ENCODE data around the gene CCM2.

CCM2 gene

DNA sequence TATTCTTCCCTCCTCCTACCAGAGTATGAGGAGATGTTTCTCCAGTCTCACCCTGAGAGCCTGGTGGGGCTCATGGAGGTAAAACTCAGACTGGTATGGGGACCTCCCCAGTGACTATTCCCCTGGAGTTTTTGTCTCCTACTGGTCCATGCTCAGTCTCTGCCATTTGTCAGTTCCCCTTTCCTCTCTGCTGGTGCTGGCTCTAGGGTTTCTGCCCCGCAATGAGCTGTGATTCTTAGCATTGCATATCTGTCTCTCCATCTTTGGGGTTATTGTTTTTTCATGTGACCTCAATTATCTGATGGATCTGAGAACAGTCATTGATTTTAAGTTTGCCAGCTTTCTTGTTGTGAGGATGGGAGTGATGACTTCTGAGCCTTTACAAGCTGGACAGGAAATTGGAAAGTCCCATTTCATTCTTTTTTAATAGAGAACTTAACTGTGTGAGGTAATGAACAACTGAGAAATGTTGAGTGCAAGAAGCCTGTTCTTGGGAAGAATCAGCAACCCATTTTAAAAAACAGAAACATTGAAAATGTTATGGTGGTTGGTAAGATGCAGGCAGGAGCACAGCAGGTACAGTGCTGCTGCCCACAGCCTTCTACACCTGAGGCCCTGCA, 61.9 kb downstream of the CCM2 start:
- Mint-ChIP-seq H3K27ac (peak overlapping the region; percentile 73), H3K36me3 (ENCODE audit: low read depth) (peaks cover 75% of the 10 kb centered on the region), H3K9me3 (no peaks in the 10 kb centered on the region), H3K4me1 (ENCODE audit: low read depth) (peaks cover 65% of the 10 kb centered on the region), H3K4me3 (no peak overlapping the region), H3K27me3 (no peaks in the 10 kb centered on the region)
- no peak for DNase-seq

DNA sequence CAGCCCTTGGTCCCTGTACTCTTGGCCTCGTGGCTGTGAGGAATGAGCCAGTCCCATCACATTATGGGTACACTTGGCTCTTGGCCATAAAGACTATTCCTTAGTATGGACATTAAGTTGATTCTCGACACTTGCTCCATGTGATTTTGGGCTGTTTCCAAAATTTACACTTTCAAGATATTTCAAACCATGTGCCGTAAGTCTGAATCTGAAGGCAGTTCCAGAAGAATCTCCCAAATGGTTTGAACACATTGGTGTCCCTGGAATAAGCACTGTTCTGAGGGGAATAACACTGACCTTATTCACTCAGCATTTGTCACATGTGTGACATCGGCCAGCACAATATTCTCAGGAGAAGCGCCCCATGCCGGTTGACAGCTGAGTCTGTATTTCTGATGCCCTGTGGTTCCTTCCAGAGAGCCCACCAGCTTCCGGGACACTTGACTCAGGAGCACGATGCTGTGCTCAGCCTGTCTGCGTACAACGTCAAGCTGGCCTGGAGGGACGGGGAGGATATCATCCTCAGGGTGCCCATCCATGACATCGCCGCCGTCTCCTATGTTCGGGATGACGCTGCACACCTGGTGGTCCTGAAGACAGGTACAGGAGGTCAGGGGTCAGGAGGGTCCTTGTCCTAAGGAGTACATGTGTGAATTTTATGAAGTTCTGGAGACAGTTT, 64.2 kb downstream of the CCM2 start:
- Mint-ChIP-seq H3K27me3 (no peaks in the 10 kb centered on the region), H3K4me1 (ENCODE audit: low read depth) (peaks cover 52% of the 10 kb centered on the region), H3K27ac (peak overlapping the region; percentile 75), H3K9me3 (no peaks in the 10 kb centered on the region), H3K4me3 (no peak overlapping the region), H3K36me3 (ENCODE audit: low read depth) (peaks cover 79% of the 10 kb centered on the region)
- DNase-seq = peak; percentile 15

DNA sequence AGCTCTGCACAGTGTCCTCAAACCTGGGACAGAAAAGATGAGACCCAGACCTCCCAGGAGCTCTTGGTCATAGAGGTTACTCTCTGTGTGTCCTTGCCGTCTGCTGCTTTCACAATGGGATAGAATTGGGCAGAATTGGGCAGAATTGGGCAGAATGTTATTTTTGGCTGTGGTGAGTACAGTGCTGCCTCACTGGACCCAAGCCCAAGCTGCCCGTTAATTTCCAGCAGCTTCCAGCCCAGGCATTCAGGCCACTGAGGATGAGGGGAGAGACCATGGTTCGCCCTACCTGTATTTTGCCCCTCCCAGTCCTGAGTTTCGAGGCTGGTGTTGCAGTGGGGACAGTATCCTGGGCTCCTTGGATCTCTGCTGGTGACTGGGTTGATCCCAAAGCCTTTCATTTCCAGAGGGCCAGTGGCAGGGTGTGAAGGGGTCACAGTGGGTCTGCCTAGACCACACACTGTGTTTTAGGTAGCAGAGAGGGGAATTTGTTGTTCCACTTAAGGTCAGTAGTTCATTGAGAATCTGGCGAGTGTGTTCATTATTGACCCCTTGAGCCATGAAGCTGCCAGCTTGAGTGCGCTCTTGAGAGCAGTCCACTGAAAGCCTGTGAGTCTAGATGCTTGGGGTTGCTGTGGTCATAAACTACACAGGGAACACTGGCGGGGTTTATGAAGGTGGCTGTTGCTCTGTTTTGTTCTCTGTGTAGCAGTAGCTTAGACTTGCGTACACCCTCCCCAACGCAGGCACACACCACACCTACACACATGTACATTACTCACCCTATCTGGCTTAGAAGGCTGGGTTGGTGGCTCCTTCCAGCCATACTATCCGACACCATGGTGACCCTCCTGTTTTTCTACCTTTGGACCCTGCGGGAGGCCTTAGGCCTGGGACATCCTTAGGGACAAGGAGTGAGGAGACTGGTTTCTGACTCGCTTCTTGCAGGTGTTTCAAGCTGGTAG, 65.3 kb downstream of the CCM2 start:
- Mint-ChIP-seq H3K27ac (peak overlapping the region; percentile 75), H3K36me3 (ENCODE audit: low read depth) (peaks cover 86% of the 10 kb centered on the region)

DNA sequence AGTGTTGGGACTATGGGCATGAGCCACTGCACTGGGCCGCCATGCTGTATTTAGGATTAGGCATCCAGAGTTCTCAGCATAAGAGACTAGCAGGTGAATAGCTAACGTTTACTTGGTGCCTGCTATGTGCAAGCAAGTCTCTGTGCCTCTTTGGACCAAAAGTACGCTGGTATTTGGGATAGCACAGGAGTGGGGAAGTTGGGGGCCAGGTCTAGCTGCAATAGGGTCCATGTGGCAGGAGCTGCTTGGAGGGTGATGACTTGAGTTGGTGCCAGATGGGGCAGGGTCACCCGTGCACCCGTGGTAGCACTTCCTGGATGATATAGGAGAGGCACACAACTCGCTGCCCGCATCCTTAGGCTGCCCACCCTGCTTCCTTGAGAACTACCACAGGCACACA, 66.4 kb downstream of the CCM2 start:
- H3K27me3 Mint-ChIP-seq = no peaks in the 10 kb centered on the region
- no peaks in the 10 kb centered on the region for H3K9me3 Mint-ChIP-seq
- DNase-seq = peak; percentile 22
- H3K4me3 Mint-ChIP-seq = no peak overlapping the region
- peaks cover 87% of the 10 kb centered on the region for H3K36me3 Mint-ChIP-seq (ENCODE audit: low read depth)
- peak overlapping the region; percentile 73 for H3K27ac Mint-ChIP-seq
- H3K4me1 Mint-ChIP-seq (ENCODE audit: low read depth) = peaks cover 35% of the 10 kb centered on the region

More for the DNA sequence above, 65.3 kb downstream of the CCM2 start:
- peaks cover 44% of the 10 kb centered on the region for H3K4me1 Mint-ChIP-seq (ENCODE audit: low read depth)
- peak; percentile 29 for DNase-seq
- H3K27me3 Mint-ChIP-seq = no peaks in the 10 kb centered on the region
- H3K4me3 Mint-ChIP-seq = no peak overlapping the region
- no peaks in the 10 kb centered on the region for H3K9me3 Mint-ChIP-seq

DNA sequence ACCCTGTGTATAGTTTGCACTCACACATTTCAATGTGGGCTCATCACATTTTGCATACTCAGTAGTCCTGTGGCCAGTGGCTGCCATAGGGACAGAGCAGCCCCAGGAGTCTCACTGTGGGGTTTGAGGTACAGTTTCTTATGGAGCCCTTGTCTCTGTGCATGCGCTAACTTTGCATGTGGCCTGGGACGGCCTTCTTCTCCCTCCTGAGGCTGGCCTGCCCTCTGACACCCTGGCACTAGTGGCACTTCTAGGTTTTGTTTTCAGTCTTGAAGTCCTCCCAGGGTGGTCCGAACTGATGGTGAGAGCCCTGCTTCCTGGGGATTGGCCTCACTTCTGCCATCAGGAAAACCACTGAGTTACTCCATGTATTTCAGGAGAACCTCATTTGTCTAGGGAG, 67.6 kb downstream of the CCM2 start:
- DNase-seq = peak; percentile 18

DNA sequence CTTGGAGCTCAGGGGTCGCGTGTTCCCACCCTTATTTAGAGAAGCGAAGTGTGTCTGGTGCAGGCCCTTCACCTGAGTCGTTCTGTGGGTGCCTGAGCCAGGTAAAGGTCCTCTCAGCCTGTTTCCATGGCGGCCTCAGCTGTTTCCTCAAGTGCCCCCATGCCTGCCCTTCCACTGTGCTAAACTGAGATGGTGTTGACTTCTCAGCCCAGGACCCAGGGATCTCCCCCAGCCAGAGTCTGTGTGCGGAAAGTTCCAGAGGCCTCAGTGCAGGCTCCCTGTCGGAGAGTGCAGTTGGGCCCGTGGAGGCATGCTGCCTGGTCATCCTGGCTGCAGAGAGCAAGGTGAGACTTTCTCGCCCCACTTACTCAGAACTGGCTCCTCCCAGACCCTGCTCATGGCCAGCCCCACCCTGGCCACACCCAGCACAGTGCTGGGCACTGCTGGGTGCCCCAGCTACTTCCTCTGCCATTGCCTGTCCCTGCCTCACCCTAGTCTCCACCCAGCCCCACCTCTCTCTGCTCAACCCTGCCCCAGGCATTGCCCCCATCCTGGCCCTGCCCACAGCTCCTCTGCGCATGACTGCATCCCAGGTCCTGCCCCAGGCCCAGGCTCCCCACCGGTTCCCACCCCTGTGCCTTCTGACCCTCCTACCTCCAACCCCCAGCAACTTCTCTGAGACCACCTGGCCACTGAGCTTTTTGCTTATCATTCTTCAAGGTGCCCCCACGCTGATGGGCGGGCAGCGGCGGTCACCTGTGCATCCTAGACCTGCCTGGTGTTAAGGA, 68.4 kb downstream of the CCM2 start:
- DNase-seq = peak; percentile 24
- no peaks in the 10 kb centered on the region for H3K27me3 Mint-ChIP-seq
- H3K4me1 Mint-ChIP-seq (ENCODE audit: low read depth) = peaks cover 24% of the 10 kb centered on the region
- H3K4me3 Mint-ChIP-seq = no peak overlapping the region
- H3K36me3 Mint-ChIP-seq (ENCODE audit: low read depth) = peaks cover 88% of the 10 kb centered on the region
- peak overlapping the region; percentile 69 for H3K27ac Mint-ChIP-seq
- H3K9me3 Mint-ChIP-seq = no peaks in the 10 kb centered on the region

More for the DNA sequence above, 67.6 kb downstream of the CCM2 start:
- Mint-ChIP-seq H3K4me3 (no peak overlapping the region), H3K9me3 (no peaks in the 10 kb centered on the region), H3K4me1 (ENCODE audit: low read depth) (peaks cover 26% of the 10 kb centered on the region), H3K36me3 (ENCODE audit: low read depth) (peaks cover 87% of the 10 kb centered on the region), H3K27me3 (no peaks in the 10 kb centered on the region), H3K27ac (no peak overlapping the region)

DNA sequence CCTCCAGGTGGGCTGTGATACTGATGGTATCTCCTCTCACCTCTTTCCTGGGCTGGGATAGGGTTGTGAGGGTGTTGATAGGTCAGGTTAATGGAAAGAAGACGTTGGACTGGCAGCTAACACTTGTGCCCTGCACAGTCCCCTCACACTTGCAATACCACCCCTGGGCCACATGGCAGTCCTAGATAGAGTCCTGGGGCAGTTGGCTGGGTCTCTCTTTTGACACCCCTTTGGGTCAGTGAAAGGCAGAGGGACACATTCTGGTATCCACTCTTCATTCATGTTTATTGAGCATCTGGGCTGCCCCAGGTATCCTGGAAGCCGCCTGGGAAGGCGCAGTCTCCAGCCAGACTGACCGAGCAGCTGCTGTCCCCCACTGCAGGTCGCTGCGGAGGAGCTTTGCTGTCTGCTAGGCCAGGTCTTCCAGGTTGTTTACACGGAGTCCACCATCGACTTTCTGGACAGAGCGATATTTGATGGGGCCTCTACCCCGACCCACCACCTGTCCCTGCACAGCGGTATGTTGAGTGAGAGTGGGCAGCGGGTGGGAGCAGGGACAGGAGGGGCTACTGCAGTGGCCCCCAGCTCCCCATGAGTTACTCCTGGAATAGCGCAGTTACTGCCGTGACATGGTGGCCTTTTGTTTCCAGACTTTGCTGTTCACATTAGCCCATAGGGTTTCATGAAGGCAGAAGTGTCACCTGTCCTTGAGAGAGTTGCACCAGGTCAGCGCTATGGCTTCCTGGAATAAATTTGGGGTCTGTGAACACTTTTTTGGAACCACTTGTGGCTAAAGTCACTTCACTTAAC, 69.6 kb downstream of the CCM2 start:
- Mint-ChIP-seq H3K27ac (peak overlapping the region; percentile 79), H3K36me3 (ENCODE audit: low read depth) (peaks cover 88% of the 10 kb centered on the region), H3K27me3 (no peaks in the 10 kb centered on the region), H3K4me1 (ENCODE audit: low read depth) (peaks cover 16% of the 10 kb centered on the region), H3K9me3 (no peaks in the 10 kb centered on the region), H3K4me3 (no peak overlapping the region)
- peak; percentile 25 for DNase-seq

DNA sequence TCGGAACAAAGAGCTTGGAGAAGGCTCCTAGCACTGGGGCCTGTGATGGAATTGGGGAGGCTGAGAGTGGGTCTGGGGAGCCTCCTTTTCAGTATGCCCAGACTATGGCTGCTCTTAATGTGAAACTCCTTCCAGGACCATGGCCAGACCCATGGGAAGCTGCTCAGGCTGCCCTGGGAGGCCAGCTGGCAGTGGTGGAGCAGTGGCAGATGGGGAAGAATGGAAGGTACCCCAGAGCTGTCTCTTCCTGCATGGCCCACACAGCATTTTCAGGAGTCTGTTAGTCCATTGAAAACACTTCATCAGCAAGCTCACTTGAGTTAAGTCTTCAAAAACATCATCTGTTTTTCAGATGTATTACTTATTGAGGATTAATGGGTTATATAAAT, 70.2 kb downstream of the CCM2 start:
- no peak overlapping the region for H3K4me3 Mint-ChIP-seq
- H3K4me1 Mint-ChIP-seq (ENCODE audit: low read depth) = peaks cover 12% of the 10 kb centered on the region
- no peaks in the 10 kb centered on the region for H3K9me3 Mint-ChIP-seq
- H3K27ac Mint-ChIP-seq = peak overlapping the region; percentile 79
- no peaks in the 10 kb centered on the region for H3K27me3 Mint-ChIP-seq
- H3K36me3 Mint-ChIP-seq (ENCODE audit: low read depth) = peaks cover 88% of the 10 kb centered on the region
- DNase-seq = no peak

DNA sequence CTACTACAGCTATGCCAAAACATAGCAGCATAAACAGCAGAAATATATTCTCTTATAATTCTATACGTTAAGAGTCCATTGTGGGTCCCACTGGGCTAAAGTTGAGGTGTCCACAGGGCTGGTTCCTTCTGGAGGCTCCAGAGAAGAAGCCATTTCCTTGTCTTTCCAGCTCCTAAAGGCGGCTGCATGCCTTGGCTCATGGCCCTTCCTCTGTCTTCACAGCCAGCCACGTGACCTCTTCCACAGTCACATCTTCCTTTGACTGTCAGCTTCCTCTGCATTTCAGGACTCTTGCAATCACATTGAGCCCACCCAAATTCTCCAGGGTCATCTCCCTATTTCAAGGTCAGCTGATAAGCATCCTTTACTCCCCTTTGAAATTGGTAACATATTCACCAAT, 71.5 kb downstream of the CCM2 start:
- peaks cover 8% of the 10 kb centered on the region for H3K4me1 Mint-ChIP-seq (ENCODE audit: low read depth)
- peak; percentile 14 for DNase-seq
- peaks cover 88% of the 10 kb centered on the region for H3K36me3 Mint-ChIP-seq (ENCODE audit: low read depth)
- H3K4me3 Mint-ChIP-seq = no peak overlapping the region
- H3K27ac Mint-ChIP-seq = peak overlapping the region; percentile 22
- H3K27me3 Mint-ChIP-seq = no peaks in the 10 kb centered on the region
- H3K9me3 Mint-ChIP-seq = no peaks in the 10 kb centered on the region

DNA sequence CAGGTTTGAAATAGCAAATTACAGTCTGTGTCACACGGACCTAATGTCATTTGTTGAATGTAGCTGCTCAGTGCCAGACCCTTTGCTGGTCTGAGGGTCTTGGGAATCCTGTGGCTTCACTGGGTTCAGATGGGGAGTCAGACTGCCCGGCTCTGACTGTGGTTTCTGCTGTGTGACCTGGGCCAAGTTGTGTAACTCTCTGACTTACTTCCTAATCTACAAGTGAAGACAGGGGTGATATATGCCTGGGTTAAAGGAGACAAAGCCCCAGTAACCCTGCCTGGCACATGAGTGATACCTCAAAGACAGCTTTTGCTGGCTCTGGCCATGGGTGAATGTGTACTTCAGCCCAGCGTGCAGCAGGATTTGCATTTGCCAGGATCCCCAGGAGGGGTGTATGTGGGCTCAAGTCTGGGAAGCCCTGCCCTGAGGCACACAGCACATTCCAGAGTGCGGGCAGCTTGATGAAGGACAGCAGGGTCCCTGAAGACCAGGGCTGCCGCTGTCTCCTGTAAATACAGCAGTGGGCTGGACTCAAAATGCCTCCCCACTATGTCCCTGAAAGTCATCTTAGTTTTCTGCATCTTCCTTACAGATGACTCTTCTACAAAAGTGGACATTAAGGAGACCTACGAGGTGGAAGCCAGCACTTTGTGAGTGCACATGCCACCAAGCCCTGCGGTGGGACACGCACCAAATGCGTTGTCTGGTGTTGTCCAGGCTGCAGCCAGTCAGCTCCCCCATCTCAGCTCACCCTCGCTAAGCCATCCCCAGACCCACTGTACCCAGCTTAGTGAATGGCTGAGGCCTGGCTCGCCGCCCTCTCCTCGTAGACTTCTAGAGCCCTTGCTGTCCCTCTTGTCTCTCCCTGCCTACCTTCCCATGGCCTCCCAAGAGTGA, 72.4 kb downstream of the CCM2 start:
- DNase-seq = peak; percentile 19
- H3K4me1 Mint-ChIP-seq (ENCODE audit: low read depth) = peaks cover 8% of the 10 kb centered on the region
- peak overlapping the region; percentile 79 for H3K27ac Mint-ChIP-seq
- H3K36me3 Mint-ChIP-seq (ENCODE audit: low read depth) = peaks cover 94% of the 10 kb centered on the region
- no peak overlapping the region for H3K4me3 Mint-ChIP-seq
- H3K9me3 Mint-ChIP-seq = no peaks in the 10 kb centered on the region
- H3K27me3 Mint-ChIP-seq = no peaks in the 10 kb centered on the region

DNA sequence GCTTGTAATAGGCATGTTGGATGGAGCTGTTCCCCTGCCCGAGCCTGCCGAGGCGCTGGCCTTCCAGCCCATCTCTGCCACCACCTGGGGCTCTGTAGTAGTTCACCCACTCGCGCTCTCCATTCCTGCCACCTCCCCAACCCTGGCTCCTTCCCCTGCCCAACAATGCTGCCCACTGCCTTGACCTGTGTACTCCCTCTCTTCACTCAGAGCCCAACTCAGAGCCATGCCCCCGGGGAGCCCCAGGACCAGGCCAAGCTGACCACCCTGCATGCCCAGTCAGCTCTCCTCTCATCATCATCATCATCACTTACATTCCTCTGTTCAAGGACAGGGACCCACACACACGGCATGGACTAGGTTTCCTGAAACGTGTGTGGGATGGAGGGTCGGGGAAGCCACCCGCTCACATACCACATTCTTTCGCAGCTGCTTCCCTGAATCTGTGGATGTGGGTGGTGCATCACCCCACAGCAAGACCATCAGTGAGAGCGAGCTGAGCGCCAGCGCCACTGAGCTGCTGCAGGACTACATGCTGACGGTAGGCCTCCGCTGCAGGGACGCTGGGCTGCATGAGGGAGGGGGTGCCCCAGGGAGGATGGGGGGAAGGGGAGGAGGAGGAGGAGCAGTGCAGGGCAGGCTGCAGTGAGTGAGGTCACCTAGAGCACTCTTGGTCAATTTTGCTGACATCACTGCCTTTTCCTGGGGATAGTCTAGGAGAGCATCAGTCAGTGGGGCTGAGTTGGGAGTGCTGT, 73.2 kb downstream of the CCM2 start:
- H3K36me3 Mint-ChIP-seq (ENCODE audit: low read depth) = peaks cover 91% of the 10 kb centered on the region
- H3K27me3 Mint-ChIP-seq = no peaks in the 10 kb centered on the region
- peak overlapping the region; percentile 79 for H3K27ac Mint-ChIP-seq
- peaks cover 6% of the 10 kb centered on the region for H3K4me1 Mint-ChIP-seq (ENCODE audit: low read depth)
- no peak overlapping the region for H3K4me3 Mint-ChIP-seq
- H3K9me3 Mint-ChIP-seq = no peaks in the 10 kb centered on the region
- peak; percentile 23 for DNase-seq

DNA sequence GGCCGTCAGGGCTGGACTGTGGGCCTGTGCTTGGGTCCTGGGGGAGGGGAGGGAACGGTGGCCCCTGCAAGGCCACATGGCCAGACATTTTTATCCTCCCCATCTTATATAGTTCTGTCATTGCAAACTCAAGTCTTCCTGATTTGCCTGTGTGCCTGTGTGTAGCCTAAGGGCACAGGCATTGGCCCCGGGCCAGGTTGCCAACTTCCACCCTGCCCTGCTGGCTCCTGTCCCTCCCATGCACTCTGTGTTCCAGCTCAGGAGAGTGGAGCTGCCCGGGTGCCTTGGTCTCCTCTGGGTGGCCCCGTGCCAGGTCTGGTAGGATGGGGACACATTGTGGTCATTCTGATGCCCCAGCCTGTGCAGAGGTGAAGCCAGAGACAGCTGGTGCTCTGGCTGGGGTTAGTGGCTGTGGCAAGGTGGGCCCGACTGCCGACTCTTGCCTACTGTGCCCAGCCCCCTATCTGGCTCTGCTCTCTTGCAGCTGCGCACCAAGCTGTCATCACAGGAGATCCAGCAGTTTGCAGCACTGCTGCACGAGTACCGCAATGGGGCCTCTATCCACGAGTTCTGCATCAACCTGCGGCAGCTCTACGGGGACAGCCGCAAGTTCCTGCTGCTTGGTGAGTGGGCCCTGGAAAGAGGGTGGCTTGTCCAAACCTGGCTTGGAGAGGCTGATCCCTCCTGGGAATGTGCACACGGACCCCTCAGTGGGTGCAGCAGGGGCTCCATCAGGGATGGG, 74.0 kb downstream of the CCM2 start:
- peak overlapping the region; percentile 76 for H3K27ac Mint-ChIP-seq
- peak; percentile 18 for DNase-seq
- peaks cover 83% of the 10 kb centered on the region for H3K36me3 Mint-ChIP-seq (ENCODE audit: low read depth)
- H3K9me3 Mint-ChIP-seq = no peaks in the 10 kb centered on the region
- H3K27me3 Mint-ChIP-seq = no peaks in the 10 kb centered on the region
- H3K4me1 Mint-ChIP-seq (ENCODE audit: low read depth) = peaks cover 6% of the 10 kb centered on the region
- H3K4me3 Mint-ChIP-seq = no peak overlapping the region
